ENCODE results near the gene NPHP4.
"Not testable (repeated sequence)": the region's sequence is repeated elsewhere in the genome, so short reads cannot be mapped to it uniquely, and the experiment has no call there.

The NPHP4 gene

DNA sequence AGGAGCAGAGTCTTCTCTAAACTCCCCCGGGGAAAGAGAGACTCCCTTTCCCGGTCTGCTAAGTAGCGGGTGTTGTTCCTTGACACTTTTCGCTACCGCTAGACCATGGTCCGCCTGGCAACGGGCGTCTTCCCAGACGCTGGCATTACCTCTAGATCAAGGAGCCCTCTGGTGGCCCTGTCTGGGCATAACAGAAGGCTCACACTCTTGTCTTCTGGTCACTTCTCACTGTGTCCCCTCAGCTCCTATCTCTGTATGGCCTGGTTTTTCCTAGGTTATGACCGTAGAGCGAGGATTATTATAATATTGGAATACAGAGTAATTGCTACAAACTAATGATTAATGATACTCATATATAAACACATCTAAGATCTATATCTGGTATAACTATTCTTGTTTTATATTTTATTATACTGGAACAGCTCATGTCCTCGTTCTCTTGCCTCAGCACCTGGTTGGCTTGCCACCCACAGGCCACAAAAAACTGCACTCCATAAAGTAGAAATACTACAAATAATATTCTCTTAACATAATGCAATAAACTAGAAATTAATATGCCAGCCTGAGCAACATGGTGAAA lies 98.4 kb downstream of the NPHP4 start:
- not testable (repeated sequence) for DNase-seq (ENCODE audit: low read depth, low spot score)

DNA sequence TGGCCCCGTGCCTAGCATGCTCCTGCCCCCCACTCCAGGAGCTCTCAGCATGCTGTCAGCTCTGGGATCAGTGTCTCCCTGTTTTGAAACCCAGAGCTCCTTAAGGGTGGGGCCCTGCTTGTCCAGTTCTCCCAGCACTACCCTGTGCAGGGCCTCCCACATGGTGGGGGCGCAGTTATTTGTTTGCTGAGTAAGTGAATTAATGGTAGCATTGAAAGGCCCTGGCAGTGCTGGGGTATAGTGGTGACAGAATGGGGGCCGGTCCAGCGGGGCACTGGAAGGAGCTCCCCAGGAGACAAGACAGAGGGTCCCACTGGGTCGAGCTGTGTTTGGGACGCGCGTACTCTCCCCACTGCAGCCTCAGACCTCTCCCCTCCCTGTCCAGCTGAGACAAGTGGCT lies 99.9 kb downstream of the NPHP4 start:
- no peak for DNase-seq (ENCODE audit: low read depth, low spot score)

GRCh38 chr1:5891736-5892135 lies 100.5 kb downstream of the NPHP4 start:
- no peak for DNase-seq (ENCODE audit: low read depth, low spot score)

DNA sequence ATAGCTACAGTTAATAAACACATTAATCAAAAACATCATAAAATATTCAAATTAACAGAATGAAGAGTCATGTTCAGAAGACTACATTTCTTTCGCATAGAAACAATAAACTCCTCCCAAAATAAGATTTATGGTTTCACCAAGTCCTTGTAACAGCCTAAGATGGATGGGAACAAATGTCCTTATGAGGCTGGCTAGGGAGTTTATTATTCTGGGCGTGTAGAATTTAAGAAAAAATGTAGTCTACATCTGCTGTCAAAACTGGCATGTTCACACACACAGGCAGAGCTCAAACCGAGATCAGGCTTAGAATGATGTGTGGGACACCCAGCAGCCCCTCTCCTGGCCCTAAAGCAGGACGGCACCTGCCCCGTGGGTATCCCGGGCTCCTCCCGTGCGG lies 101.1 kb downstream of the NPHP4 start:
- no peak for DNase-seq (ENCODE audit: low read depth, low spot score)

GRCh38 chr1:5890346-5891106 lies 101.7 kb downstream of the NPHP4 start:
- no peak for DNase-seq (ENCODE audit: low read depth, low spot score)

DNA sequence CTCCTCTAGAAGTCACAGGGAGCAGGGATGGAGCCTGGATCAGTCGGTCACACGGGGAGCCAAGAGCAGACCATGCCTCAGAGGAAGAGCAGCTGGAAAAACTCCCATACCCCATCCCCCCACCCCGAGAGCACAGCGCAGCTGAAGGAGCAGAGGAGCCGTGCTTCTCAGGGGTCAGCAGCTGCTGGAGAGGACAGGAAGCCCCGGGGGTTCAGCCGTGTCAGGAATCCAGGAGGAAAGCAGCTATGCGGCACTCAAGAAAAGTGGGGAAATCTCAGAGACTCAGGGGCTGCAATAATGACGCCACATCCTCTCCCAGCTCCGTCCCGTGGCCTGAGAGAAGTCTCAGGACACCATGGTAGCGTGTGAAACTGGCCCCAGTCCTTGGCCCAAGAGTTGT lies 102.3 kb downstream of the NPHP4 start:
- DNase-seq (ENCODE audit: low read depth, low spot score) = no peak

- DNase-seq (ENCODE audit: low read depth, low spot score) = no peak
These were observed 102.8 kb downstream of the NPHP4 start for GRCh38 chr1:5889462-5889861.

DNA sequence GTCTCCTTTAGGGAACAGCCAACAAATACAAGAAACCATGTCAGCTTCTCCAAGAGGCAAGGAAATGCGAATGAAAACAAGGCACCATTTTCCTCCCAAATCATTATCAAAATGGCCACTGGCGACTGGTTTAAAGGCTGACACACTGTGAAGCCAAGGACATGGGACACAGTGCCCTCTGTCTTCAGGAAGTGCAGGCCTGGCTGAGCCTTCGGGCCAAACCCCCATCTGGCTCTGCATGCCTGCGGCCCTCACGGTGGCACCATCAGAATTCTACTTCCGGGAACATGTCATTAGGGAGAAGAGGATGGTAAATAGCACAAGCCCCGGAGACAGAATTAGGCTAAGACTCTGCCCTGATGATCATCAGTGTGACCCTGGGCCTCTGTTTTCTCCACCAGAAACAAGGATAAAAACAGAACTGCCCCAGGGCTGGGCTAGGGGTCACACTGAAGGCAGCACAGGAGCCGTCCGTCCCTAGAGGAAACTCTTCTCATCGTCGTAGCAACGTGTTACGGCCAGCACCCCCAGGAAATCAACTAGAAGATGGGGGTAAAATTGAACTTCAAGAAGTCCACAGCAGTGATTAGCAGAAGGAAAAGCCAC lies 103.5 kb downstream of the NPHP4 start:
- DNase-seq (ENCODE audit: low read depth, low spot score) = no peak

DNA sequence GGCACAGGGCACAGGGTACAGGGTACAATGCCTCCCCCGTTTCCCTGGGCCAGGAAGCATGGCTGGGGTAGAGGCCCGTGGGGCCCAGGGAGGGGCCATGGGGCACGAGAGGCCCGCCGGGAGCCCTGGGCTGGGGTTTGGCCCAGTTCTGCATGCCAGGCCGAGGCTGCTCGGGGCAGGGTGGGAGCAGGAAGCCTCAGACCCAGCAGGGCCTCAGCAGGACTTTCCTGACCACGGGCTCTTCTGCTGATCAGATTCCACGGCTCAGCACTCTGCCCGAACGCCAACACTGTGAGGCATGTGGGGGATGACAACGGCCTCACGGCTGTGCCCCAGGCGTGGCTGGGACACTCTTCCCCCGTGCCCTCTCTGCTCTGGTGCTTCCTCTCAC lies 104.3 kb downstream of the NPHP4 start:
- no peak for DNase-seq (ENCODE audit: low read depth, low spot score)

DNA sequence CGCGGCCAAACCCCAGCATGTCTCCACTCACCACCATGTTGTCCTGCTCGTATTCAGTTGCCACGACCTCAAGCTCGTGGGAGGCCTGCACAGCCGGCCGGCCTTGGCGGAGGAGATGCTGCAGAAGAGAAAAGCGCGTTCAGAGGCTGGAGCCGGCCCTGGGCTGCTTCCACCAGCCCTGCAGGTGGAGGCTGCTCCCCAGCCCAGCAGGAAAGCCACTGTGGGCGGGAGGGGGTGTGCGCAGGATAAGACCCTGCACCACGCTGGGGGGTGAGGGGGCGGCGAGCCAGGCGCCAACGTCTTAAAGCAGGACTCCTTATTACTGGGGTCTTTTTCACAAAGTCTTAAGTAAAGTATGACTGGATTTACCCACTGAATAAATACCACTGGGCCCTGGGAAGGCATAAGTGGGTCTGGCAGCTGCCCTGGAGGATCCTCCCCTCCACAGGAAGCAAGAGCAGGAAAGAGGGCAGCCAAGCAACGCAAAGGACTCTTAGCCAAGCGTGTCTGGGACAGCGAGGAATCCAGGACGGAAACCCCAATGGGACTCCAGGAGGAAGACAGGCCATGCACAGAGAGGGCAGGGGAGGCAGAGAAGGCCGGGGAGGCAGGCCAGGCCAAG lies 104.8 kb downstream of the NPHP4 start:
- DNase-seq (ENCODE audit: low read depth, low spot score) = no peak

GRCh38 chr1:5886541-5887348 lies 105.5 kb downstream of the NPHP4 start:
- DNase-seq (ENCODE audit: low read depth, low spot score) = no peak

DNA sequence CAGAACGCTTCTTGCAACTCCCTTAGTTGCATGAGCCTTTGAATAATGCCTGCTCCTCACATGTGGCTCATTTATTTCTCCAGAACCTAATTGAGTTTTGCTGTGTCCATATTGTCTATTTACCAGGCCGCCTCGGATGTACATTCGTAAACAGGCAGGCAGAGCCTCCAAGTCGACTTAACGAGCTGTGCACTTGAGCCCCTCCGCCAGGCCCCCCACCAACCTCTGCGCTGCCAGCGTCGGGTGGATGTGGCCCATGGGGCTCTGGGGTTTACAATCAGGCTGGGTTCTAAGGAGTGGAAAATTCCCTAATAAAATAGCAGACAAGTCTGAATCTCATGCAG lies 106.1 kb downstream of the NPHP4 start:
- no peak for DNase-seq (ENCODE audit: low read depth, low spot score)

- DNase-seq (ENCODE audit: low read depth, low spot score) = no peak
These were observed 106.6 kb downstream of the NPHP4 start for GRCh38 chr1:5885471-5886139.

DNA sequence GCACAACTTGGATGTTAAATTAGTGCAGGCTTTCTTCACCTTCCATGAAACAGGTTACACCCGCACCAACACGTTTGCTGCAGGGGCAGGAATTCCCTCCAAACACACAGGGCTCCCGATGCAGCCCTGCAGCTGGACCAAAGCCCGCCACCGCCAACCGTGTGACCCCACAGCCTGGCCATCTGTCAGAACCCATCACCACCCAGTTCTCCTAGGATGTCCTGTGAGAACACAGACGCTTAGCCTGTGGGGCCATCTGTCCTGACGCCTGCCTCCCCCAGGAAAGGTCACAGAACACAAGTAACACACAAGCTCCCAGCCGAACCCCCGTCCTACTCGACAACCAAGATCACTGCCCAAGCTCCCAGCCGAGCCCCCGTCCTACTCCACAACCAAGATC lies 108.1 kb downstream of the NPHP4 start:
- DNase-seq (ENCODE audit: low read depth, low spot score) = no peak

- DNase-seq (ENCODE audit: low read depth, low spot score) = no peak
These were observed 108.8 kb downstream of the NPHP4 start for GRCh38 chr1:5883129-5884048.

DNA sequence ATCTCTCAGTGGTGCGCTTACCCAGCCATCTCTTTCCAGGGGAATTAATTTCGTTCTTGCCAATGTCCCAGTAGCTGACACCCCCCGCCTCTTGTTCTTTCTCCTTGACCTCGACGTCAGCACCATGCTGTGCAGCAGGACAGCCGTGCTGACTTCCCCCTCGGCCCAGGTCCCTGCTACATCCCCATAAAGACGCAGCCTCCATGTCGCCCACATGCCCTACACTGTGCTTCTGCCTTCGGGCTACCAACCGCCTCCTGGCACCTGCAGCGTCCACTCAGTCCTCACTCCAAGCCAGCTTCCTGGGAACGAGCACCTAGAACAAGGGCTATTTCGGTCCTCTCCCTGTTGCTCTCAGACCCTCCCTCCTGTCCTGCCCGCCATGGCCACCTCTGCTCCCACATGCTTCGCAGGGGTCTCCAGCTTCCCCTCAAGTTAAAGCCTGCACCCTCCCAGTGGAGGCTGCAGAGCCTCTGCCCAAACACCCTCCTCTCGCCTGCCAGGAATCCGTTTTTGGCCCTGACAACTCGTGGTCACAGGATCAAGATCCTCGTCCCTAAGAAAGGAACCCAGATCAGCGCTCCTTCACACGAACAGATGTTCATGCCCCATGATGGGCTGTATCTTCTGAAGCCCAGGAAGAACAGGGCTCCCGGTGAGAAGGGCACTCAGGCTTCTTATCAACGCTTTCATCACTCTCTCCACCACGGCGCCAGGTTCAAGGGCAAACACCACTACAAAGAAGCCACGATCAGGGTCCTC lies 109.7 kb downstream of the NPHP4 start:
- DNase-seq (ENCODE audit: low read depth, low spot score) = no peak

- no peak for DNase-seq (ENCODE audit: low read depth, low spot score)
These were observed 110.6 kb downstream of the NPHP4 start for GRCh38 chr1:5881526-5882222.

- DNase-seq (ENCODE audit: low read depth, low spot score) = no peak
These were observed 111.4 kb downstream of the NPHP4 start for GRCh38 chr1:5880630-5881405.
